WTC11 (cell line): ENCODE results near the gene GAK.

ENCODE experiments used
- CTCF ChIP-seq: fragments of 200-600 bp; IDR thresholded peaks from 2 replicates; pipeline ENCODE4 v1.8.0; 2022; ENCODE audit warnings: antibody characterized with exemption
- ELF4 ChIP-seq: sonication (generic); formaldehyde crosslinking; IDR thresholded peaks from 2 replicates; pipeline ENCODE4 v1.8.1; 2022; ENCODE audit warnings: low read depth, mild to moderate bottlenecking, moderate library complexity, missing genetic modification reagents
- ESRRA ChIP-seq: sonication (generic); formaldehyde crosslinking; IDR thresholded peaks from 2 replicates; pipeline ENCODE4 v1.8.1; 2022; ENCODE audit warnings: mild to moderate bottlenecking, missing genetic modification reagents, borderline replicate concordance
- GABPB1 ChIP-seq: sonication (generic); formaldehyde crosslinking; IDR thresholded peaks from 2 replicates; pipeline ENCODE4 v1.8.1; 2023; ENCODE audit warnings: mild to moderate bottlenecking, missing genetic modification reagents
- NFYB ChIP-seq: sonication (generic); formaldehyde crosslinking; conservative IDR thresholded peaks from 2 replicates; pipeline ENCODE4 v1.8.0; 2022; ENCODE audit warnings: low read depth, missing genetic modification reagents
- NR1H2 ChIP-seq: sonication (generic); formaldehyde crosslinking; IDR thresholded peaks from 2 replicates; pipeline ENCODE4 v1.9.0; 2021; ENCODE audit warnings: mild to moderate bottlenecking, moderate library complexity, missing genetic modification reagents
- SMAD3 ChIP-seq: sonication (generic); formaldehyde crosslinking; IDR thresholded peaks from 2 replicates; pipeline ENCODE4 v1.8.0; 2022; ENCODE audit warnings: missing genetic modification reagents, mild to moderate bottlenecking, borderline replicate concordance
- STAT6 ChIP-seq: sonication (generic); formaldehyde crosslinking; conservative IDR thresholded peaks from 2 replicates; pipeline ENCODE4 v1.8.1; 2023; ENCODE audit warnings: mild to moderate bottlenecking, low read depth, missing genetic modification reagents, moderate library complexity
- TP53 ChIP-seq: sonication (generic); formaldehyde crosslinking; IDR thresholded peaks from 2 replicates; pipeline ENCODE4 v1.8.1; 2023; ENCODE audit warnings: mild to moderate bottlenecking, missing genetic modification reagents
- TF ChIP-seq, protein P1 (sequence below): sonication (generic); formaldehyde crosslinking; IDR thresholded peaks from 2 replicates; pipeline ENCODE4 v1.8.0; 2022; ENCODE audit warnings: mild to moderate bottlenecking, missing genetic modification reagents
- TF ChIP-seq, protein P2 (sequence below): sonication (generic); formaldehyde crosslinking; IDR thresholded peaks from 2 replicates; pipeline ENCODE4 v1.8.1; 2023; ENCODE audit warnings: mild to moderate bottlenecking, missing genetic modification reagents

DNA sequence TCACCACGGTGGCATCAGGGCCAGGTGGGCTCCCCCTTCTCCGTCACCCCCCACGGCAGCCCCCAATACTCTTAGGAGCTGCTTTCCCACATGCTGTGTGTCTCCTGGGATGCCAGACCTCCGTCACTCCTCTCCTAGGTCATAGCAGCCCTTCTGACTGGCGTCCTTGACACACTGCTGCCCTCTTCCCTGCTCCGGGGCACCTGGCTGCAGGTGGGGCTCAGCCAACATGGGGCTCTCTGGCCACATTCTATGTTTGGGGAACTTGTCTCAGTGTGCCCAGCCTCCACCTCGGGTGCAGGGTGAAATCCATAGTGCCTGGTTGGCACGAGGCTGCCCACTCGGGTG is 14.0 kb upstream of the GAK start:
- no peak for TF ChIP-seq CTCF
- no peak for TF ChIP-seq SMAD3 (CRISPR knock-in tag)
- TF ChIP-seq NFYB (CRISPR knock-in tag), result no peak
- TF ChIP-seq ESRRA (CRISPR knock-in tag), result no peak
- no peak for TF ChIP-seq GABPB1 (CRISPR knock-in tag)
- TF ChIP-seq STAT6 (CRISPR knock-in tag), result no peak
- no peak for TF ChIP-seq NR1H2
- TF ChIP-seq, protein P1, sequence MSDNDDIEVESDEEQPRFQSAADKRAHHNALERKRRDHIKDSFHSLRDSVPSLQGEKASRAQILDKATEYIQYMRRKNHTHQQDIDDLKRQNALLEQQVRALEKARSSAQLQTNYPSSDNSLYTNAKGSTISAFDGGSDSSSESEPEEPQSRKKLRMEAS (CRISPR knock-in tag), result no peak
- no peak for TF ChIP-seq TP53 (CRISPR knock-in tag)
- TF ChIP-seq, protein P2, sequence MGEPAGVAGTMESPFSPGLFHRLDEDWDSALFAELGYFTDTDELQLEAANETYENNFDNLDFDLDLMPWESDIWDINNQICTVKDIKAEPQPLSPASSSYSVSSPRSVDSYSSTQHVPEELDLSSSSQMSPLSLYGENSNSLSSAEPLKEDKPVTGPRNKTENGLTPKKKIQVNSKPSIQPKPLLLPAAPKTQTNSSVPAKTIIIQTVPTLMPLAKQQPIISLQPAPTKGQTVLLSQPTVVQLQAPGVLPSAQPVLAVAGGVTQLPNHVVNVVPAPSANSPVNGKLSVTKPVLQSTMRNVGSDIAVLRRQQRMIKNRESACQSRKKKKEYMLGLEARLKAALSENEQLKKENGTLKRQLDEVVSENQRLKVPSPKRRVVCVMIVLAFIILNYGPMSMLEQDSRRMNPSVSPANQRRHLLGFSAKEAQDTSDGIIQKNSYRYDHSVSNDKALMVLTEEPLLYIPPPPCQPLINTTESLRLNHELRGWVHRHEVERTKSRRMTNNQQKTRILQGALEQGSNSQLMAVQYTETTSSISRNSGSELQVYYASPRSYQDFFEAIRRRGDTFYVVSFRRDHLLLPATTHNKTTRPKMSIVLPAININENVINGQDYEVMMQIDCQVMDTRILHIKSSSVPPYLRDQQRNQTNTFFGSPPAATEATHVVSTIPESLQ (CRISPR knock-in tag), result no peak
- TF ChIP-seq ELF4 (CRISPR knock-in tag), result no peak
